ENCODE results near the gene NCOA3.

Gene NCOA3

DNA sequence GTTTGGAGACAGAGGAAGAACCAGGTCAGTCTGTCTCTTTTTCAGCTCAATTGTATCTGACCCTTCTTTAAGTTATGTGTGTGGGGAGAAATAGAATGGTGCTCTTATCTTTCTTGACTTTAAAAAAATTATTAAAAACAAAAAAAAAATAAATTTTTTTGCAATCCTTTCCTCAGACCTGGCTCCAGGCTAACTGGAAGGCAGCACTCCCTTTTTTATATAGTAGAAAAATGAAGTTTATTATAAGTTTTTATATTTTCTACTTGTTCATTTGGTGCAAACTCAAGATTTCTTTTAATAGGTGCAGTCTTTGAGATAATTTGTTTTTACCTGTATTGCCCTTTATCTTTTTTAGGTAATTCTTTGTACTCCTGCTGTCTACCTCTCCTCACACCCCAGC lies 153.9 kb downstream of the NCOA3 start:
- H3K79me2 ChIP-seq (ENCODE audit: control insufficient read depth, insufficient read depth, low read length, unreplicated experiment) = no peaks in the 10 kb centered on the region
- no peak overlapping the region for H2AFZ ChIP-seq (ENCODE audit: low read length, unreplicated experiment)
- H3K27ac ChIP-seq (ENCODE audit: low read depth, low read length) = no peak overlapping the region
- H3K27me3 ChIP-seq (ENCODE audit: insufficient read depth, low read length) = no peaks in the 10 kb centered on the region
- no peaks in the 10 kb centered on the region for H3K4me1 ChIP-seq (ENCODE audit: control insufficient read depth, insufficient read depth, low read length, unreplicated experiment)
- no peak overlapping the region for H3K4me3 ChIP-seq (ENCODE audit: low read depth, low read length)
- H3K36me3 ChIP-seq (ENCODE audit: insufficient read depth, low read length) = peaks cover 14% of the 10 kb centered on the region

DNA sequence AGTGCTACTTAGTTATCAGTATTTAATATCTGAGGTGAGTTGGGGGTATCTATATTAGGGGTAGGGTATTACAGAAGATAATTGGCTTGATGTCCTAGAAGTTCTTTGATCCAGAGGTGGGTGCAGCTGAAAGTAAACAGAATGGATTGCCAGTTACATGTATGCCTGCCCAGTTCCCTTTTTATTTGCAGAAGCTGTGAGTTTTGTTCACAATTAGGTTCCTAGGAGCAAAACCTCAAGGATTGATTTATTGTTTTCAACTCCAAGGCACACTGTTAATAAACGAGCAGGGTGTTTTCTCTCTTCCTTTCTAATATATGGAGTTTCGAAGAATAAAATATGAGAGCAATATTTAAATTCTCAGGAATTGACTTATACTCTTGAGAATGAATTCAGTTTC lies 154.6 kb downstream of the NCOA3 start:
- Histone ChIP-seq H3K27ac (ENCODE audit: low read depth, low read length) (no peak overlapping the region), H3K79me2 (ENCODE audit: control insufficient read depth, insufficient read depth, low read length, unreplicated experiment) (no peaks in the 10 kb centered on the region), H3K4me3 (ENCODE audit: low read depth, low read length) (no peak overlapping the region), H3K36me3 (ENCODE audit: insufficient read depth, low read length) (peaks cover 14% of the 10 kb centered on the region), H3K4me1 (ENCODE audit: control insufficient read depth, insufficient read depth, low read length, unreplicated experiment) (no peaks in the 10 kb centered on the region), H2AFZ (ENCODE audit: low read length, unreplicated experiment) (no peak overlapping the region), H3K27me3 (ENCODE audit: insufficient read depth, low read length) (no peaks in the 10 kb centered on the region)

DNA sequence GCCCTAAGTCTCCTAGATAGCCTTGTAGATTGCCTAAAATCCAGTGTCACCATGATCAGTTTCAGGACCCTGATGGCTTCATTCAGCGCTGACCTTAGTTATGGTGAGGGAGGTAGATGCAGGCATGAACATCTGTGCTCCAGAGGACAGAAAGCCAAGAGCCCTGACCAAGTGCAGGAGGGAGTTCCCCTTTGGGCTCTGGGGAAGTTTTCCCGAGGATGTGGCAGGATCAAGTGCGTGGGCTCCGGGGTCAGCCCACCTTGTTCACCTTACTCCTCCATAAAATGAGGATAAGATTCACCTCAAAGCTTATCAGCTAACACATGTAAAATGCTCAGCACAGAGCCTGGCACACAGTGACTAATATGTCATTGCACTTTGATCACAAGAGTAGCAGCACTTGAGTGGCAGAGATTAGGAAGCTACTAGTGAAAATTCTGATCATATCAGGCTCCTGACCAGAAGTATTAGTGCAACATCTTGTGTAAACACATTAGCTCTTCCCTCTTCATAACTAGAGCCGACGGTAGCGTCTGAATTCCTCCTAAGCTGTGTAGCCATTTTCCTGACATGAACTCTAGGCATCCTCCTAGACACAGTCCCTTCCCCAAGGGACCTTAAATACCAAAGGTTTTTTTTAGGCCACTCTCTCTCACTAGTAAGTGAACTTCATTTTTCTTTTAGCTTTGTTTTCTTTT lies 158.4 kb downstream of the NCOA3 start:
- Histone ChIP-seq H3K27ac (ENCODE audit: low read depth, low read length) (no peak overlapping the region), H3K79me2 (ENCODE audit: control insufficient read depth, insufficient read depth, low read length, unreplicated experiment) (no peaks in the 10 kb centered on the region), H3K4me1 (ENCODE audit: control insufficient read depth, insufficient read depth, low read length, unreplicated experiment) (no peaks in the 10 kb centered on the region), H2AFZ (ENCODE audit: low read length, unreplicated experiment) (no peak overlapping the region), H3K27me3 (ENCODE audit: insufficient read depth, low read length) (no peaks in the 10 kb centered on the region), H3K36me3 (ENCODE audit: insufficient read depth, low read length) (no peaks in the 10 kb centered on the region; the same call in 1 of the 2 replicates), H3K4me3 (ENCODE audit: low read depth, low read length) (no peak overlapping the region)

DNA sequence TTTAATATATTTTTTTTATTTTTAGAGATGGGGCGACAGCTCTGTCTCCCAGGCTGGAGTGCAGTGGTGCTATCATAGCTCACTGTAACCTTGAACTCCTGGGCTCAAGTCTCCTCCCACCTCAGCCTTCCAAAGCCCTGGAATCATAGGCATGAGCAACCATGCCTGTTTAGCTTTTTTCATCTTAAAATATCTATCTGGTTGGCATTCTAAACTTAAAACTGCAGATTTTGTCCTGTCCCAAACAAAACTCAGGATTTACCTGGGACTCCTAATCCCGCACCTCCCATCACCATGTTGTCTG lies 158.9 kb downstream of the NCOA3 start:
- H3K27me3 ChIP-seq (ENCODE audit: insufficient read depth, low read length) = no peaks in the 10 kb centered on the region
- H3K4me3 ChIP-seq (ENCODE audit: low read depth, low read length) = no peak overlapping the region
- no peaks in the 10 kb centered on the region for H3K4me1 ChIP-seq (ENCODE audit: control insufficient read depth, insufficient read depth, low read length, unreplicated experiment)
- no peaks in the 10 kb centered on the region; the same call in 1 of the 2 replicates for H3K36me3 ChIP-seq (ENCODE audit: insufficient read depth, low read length)
- H2AFZ ChIP-seq (ENCODE audit: low read length, unreplicated experiment) = no peak overlapping the region
- no peaks in the 10 kb centered on the region for H3K79me2 ChIP-seq (ENCODE audit: control insufficient read depth, insufficient read depth, low read length, unreplicated experiment)
- H3K27ac ChIP-seq (ENCODE audit: low read depth, low read length) = no peak overlapping the region

DNA sequence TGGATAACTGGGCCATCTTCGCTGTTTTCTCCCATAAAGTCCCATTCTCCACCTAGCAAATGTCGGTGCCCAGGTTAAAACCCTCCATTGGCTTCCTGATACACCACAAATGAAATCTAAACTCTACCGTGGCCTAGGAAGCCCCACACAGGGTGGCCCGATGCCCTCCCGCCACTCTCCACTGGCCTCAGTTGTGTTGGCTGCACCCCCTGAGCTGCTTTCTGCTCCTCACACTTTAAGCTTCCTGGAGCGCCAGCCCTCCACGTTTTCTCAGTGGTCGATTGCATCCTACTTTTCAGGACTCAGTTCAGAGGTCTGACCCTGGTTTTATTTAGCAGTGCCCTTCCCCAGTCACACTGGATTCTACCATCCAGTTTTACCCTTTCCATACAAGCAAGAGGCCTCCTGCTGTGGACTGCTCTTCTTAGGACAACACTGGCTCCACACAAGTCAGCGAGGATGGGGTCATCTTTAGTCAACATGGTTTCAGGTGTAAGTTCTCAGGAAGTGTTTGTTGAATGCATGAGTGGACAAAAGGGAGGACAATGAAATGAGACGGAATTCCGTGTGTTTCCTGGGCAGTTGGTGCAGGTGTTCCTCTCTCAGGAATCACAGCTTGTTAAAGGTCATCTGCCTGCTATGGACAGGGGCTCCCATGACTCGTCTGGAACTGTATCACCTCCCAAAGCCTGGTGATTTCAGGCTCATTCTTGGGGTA lies 159.5 kb downstream of the NCOA3 start:
- H3K27me3 ChIP-seq (ENCODE audit: insufficient read depth, low read length) = no peaks in the 10 kb centered on the region
- no peak overlapping the region for H3K27ac ChIP-seq (ENCODE audit: low read depth, low read length)
- no peaks in the 10 kb centered on the region for H3K4me1 ChIP-seq (ENCODE audit: control insufficient read depth, insufficient read depth, low read length, unreplicated experiment)
- H3K4me3 ChIP-seq (ENCODE audit: low read depth, low read length) = no peak overlapping the region
- H2AFZ ChIP-seq (ENCODE audit: low read length, unreplicated experiment) = no peak overlapping the region
- no peaks in the 10 kb centered on the region; the same call in 1 of the 2 replicates for H3K36me3 ChIP-seq (ENCODE audit: insufficient read depth, low read length)
- no peaks in the 10 kb centered on the region for H3K79me2 ChIP-seq (ENCODE audit: control insufficient read depth, insufficient read depth, low read length, unreplicated experiment)

DNA sequence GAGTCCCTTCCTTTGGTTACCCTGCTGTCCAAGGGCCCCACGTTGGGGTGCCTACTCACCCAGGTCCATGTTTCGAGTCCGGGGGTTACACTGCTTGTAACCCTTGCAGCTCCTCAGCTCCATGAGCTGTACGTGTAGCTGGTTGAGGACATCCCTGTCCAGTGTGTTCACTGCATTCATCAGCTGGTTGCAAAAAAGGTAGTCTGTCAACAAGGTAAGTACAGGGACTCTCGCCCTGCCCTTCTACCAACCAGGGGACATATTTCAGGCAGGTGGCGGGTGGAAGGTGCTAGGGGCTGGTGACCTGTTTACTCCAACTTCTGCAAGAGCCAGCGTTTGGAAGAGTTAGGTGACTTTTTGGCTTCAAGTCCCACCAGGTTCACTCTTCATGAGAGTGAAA lies 160.0 kb downstream of the NCOA3 start:
- Histone ChIP-seq H3K36me3 (ENCODE audit: insufficient read depth, low read length) (no peaks in the 10 kb centered on the region; the same call in 1 of the 2 replicates), H2AFZ (ENCODE audit: low read length, unreplicated experiment) (no peak overlapping the region), H3K79me2 (ENCODE audit: control insufficient read depth, insufficient read depth, low read length, unreplicated experiment) (no peaks in the 10 kb centered on the region), H3K4me1 (ENCODE audit: control insufficient read depth, insufficient read depth, low read length, unreplicated experiment) (no peaks in the 10 kb centered on the region), H3K4me3 (ENCODE audit: low read depth, low read length) (no peak overlapping the region), H3K27ac (ENCODE audit: low read depth, low read length) (no peak overlapping the region), H3K27me3 (ENCODE audit: insufficient read depth, low read length) (no peaks in the 10 kb centered on the region)

DNA sequence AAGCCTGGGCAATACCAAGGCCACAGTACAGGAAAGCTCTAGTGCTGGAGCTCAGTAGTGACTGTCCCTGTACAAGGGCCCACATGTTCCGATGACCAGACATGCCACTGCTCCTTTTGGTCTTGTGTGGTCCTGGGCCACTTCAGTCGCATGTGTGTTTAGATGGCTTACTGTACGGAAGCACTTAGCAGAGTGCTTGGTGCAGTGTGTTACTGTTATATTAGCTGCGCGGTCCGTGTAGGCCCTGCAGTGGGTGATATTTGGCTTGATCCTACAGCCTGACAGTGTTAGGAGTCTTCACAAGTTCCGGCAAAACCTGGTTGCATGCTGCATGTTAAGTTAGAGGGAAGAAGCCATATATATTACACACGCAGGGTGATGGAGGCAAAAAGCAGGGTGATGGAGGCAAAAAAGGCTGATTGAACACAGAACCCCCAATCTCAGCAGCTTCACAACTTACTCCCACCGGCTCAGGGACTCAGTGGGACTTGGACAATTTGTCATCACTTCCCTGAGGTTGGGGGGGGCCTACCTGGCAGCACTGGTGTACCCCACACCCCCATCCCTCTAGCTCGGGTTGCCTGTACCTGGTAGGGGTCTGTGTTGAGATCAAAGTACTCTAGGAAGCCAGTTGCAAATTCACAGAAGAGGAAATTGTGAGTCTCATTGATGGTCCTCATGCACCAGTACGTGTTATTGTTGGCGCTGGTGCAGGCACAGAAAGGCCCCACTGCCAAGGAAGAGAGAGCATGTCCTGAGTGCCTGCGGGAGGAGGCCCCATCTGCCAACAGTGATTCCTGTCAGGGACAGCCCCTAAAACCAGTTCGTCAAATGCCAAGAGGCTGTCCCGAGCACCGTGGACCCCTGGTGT lies 161.0 kb downstream of the NCOA3 start:
- no peaks in the 10 kb centered on the region for H3K4me1 ChIP-seq (ENCODE audit: control insufficient read depth, insufficient read depth, low read length, unreplicated experiment)
- H3K4me3 ChIP-seq (ENCODE audit: low read depth, low read length) = no peak overlapping the region
- no peak overlapping the region for H3K27ac ChIP-seq (ENCODE audit: low read depth, low read length)
- no peaks in the 10 kb centered on the region for H3K79me2 ChIP-seq (ENCODE audit: control insufficient read depth, insufficient read depth, low read length, unreplicated experiment)
- H2AFZ ChIP-seq (ENCODE audit: low read length, unreplicated experiment) = no peak overlapping the region
- H3K27me3 ChIP-seq (ENCODE audit: insufficient read depth, low read length) = no peaks in the 10 kb centered on the region
- no peaks in the 10 kb centered on the region for H3K36me3 ChIP-seq (ENCODE audit: insufficient read depth, low read length)

DNA sequence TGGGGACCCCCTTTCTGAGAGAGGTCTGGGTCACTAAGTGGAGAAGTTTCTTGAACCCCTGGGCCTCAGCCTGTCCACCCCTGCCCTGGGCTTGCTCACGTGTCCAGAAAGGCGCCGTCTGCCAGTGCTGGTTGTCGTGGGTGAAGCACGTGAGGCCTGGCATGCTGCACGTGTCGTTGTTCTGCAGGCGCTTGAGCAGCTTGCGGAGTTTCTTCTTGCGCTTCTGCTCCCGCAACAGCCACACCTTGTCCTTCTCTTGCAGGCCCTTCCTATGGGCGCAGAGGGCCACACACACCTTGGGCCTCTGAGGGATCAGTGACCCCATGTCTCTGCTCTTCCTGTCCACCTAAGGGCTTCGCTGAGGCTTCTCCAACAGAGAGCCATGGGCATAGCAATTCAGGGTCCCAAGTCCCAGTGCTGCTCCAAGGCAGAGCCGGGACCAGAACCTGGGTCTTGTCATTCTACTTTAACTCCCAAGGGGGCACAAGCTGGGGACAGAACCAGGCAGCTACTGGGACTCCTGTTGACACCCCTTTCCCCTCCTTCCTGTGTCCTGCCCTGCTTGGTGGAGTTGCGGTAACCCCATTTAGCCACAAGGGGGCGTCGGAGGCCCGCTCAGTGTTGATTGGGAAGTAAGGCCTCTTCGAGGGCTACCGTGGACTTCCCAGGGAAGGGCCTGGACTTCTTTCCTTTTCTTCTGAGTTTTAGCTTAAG lies 161.8 kb downstream of the NCOA3 start:
- no peaks in the 10 kb centered on the region for H3K36me3 ChIP-seq (ENCODE audit: insufficient read depth, low read length)
- no peaks in the 10 kb centered on the region for H3K27me3 ChIP-seq (ENCODE audit: insufficient read depth, low read length)
- no peak overlapping the region for H3K4me3 ChIP-seq (ENCODE audit: low read depth, low read length)
- no peak overlapping the region for H2AFZ ChIP-seq (ENCODE audit: low read length, unreplicated experiment)
- H3K79me2 ChIP-seq (ENCODE audit: control insufficient read depth, insufficient read depth, low read length, unreplicated experiment) = no peaks in the 10 kb centered on the region
- no peaks in the 10 kb centered on the region for H3K4me1 ChIP-seq (ENCODE audit: control insufficient read depth, insufficient read depth, low read length, unreplicated experiment)
- no peak overlapping the region for H3K27ac ChIP-seq (ENCODE audit: low read depth, low read length)

DNA sequence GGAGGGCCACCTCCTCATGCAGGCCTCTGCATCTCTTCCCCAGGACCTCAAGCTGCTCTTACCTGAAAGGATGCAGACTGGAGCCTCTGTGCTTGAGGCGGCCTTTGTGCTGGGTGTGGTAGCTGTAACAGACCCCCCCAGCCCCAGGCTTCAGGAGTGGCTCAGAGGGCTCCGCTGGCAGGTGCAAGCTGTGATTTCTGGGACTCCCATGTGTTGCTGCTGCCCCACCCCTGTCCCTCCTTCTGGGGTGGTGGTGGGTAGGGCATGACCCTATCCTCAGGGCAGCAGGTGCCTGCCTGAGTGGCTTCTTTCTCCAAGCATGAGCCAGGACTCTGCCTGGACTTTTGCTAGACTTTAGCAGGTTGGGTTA lies 162.4 kb downstream of the NCOA3 start:
- H3K36me3 ChIP-seq (ENCODE audit: insufficient read depth, low read length) = no peaks in the 10 kb centered on the region
- H2AFZ ChIP-seq (ENCODE audit: low read length, unreplicated experiment) = no peak overlapping the region
- H3K4me1 ChIP-seq (ENCODE audit: control insufficient read depth, insufficient read depth, low read length, unreplicated experiment) = no peaks in the 10 kb centered on the region
- H3K27ac ChIP-seq (ENCODE audit: low read depth, low read length) = no peak overlapping the region
- no peak overlapping the region for H3K4me3 ChIP-seq (ENCODE audit: low read depth, low read length)
- H3K79me2 ChIP-seq (ENCODE audit: control insufficient read depth, insufficient read depth, low read length, unreplicated experiment) = no peaks in the 10 kb centered on the region
- H3K27me3 ChIP-seq (ENCODE audit: insufficient read depth, low read length) = no peaks in the 10 kb centered on the region

DNA sequence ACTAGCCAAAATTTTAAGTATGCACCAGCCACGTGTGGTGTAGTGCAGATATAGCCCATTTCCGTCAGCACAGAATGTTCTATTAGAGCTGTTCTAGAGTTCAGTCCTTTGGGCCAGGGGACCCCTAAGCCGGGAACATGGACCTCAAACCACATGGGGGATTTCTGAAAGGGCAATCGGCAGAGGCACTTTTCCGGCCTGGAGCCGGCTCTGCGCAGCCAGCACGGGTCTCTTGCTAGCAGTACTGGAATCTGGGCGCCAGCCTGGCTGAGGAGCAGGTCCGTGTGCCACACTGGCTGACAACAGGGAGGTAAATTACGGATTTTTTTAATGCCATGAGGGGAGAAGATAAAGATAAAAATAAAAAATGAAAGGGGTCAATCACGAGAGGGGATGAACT lies 163.1 kb downstream of the NCOA3 start:
- no peaks in the 10 kb centered on the region for H3K36me3 ChIP-seq (ENCODE audit: insufficient read depth, low read length)
- no peaks in the 10 kb centered on the region for H3K4me1 ChIP-seq (ENCODE audit: control insufficient read depth, insufficient read depth, low read length, unreplicated experiment)
- H3K79me2 ChIP-seq (ENCODE audit: control insufficient read depth, insufficient read depth, low read length, unreplicated experiment) = no peaks in the 10 kb centered on the region
- H3K27me3 ChIP-seq (ENCODE audit: insufficient read depth, low read length) = no peaks in the 10 kb centered on the region
- no peak overlapping the region for H3K27ac ChIP-seq (ENCODE audit: low read depth, low read length)
- H3K4me3 ChIP-seq (ENCODE audit: low read depth, low read length) = no peak overlapping the region
- H2AFZ ChIP-seq (ENCODE audit: low read length, unreplicated experiment) = no peak overlapping the region
